Right ventricle myocardium inferior (tissue), 1 donor: ENCODE measurements around the gene LRAT. TPM values are rescaled to one million over a fixed set of nuclear protein-coding genes. Genes with fewer than 3 reads are reported as not detected.

Experiments
- ATAC-seq: fragments of 200-7000 bp; cut with Tn5 transposase; one replicate; pipeline ENCODE4 v1.9.1; 2020; ENCODE audit warnings: mild to moderate bottlenecking, moderate library complexity
- DNase-seq: peaks from one replicate; pipeline ENCODE4 v3.0.0; 2021; ENCODE audit errors: missing footprints
- intact Hi-C: fragments of 100-400 bp; cut with DNase I; formaldehyde crosslinking; loops from one replicate; pipeline ENCODE4 v1.11.0; 2022
- total RNA-seq: library from RNA; stranded (reverse); fragmentation: NEBNext Ultra II Directional; extraction: Animal tissue kit (Norgen Biotek cat#: 25700); gene quantifications from one replicate; pipeline ENCODE4 v1.2.1, GENCODE V29; 2021
- donor health status: DM: no; HTN: yes; CAD: no; lungs with severe emphysema.

The LRAT gene
- total RNA-seq, 1 donor from 2014 or later = not detected

GRCh38 chr4:154744341-154744926, 634 bp downstream of the LRAT start:
- no peak for ATAC-seq
- intact Hi-C loops = no loop called here
- DNase-seq = no peak

GRCh38 chr4:154757713-154758112, 13.9 kb downstream of the LRAT start:
- DNase-seq (no peak), ATAC-seq (no peak)
- intact Hi-C loops = no loop called here

- no peak for ATAC-seq
- intact Hi-C loops = no loop called here
- DNase-seq = no peak
Observed at GRCh38 chr4:154760895-154761294, 17.1 kb downstream of the LRAT start.

GRCh38 chr4:154778264-154778663, 34.5 kb downstream of the LRAT start:
- intact Hi-C loops = loop anchor here (2.0 kb wide), 1 partner anchor 225 kb away; no protein-coding TSS in a partner anchor
- ATAC-seq = no peak
- DNase-seq = no peak

- intact Hi-C loops = loop anchor here (2.0 kb wide), 1 partner anchor 227 kb away; no protein-coding TSS in a partner anchor
- ATAC-seq (no peak), DNase-seq (no peak)
Observed at GRCh38 chr4:154779362-154779947, 35.7 kb downstream of the LRAT start.

- intact Hi-C loops = no loop called here
- DNase-seq (no peak), ATAC-seq (no peak)
Observed at GRCh38 chr4:154781126-154781982, 37.6 kb downstream of the LRAT start, which contains the start of gene RBM46. TSS of gene RBM46 (plus strand) at chr4:154781272. CDS start at chr4:154796753, 15,481 bp downstream.

- DNase-seq (no peak), ATAC-seq (no peak)
- intact Hi-C loops = no loop called here
Observed at GRCh38 chr4:154781983-154782293, 38.1 kb downstream of the LRAT start.

Other genes with a start within 250 kb of the LRAT start
- 36.2 TPM for gene PLRG1, start 193.6 kb upstream of the LRAT start, total RNA-seq
- gene FGB, start 181.0 kb upstream of the LRAT start, total RNA-seq = not detected
- gene FGA, start 153.3 kb upstream of the LRAT start, total RNA-seq = not detected
- not detected for gene FGG, start 131.3 kb upstream of the LRAT start, total RNA-seq
- not detected for gene RBM46, start 37.3 kb downstream of the LRAT start, total RNA-seq